Cardiac muscle cell (in vitro differentiated cells and primary cell): ENCODE data around the gene MRPS9. TPM values are rescaled to one million over a fixed set of nuclear protein-coding genes. Genes with fewer than 3 reads are reported as not detected.

Source experiments
- DNase-seq, 2 donors: peaks; one replicate each; pipeline versions ENCODE4 v3.0.0 to v3.0.0-alpha.2; 2010 to 2017; ENCODE audit warnings: low read depth in 1 of 2, low spot score in 1 of 2
- H3K27ac ChIP-seq: fragments of 200-600 bp; sonication (generic); 2 replicates; pipeline ENCODE4 v1.5.1; 2016
- H3K27me3 ChIP-seq: fragments of 200-600 bp; sonication (generic); 2 replicates; pipeline ENCODE4 v1.6.0; 2016; ENCODE audit warnings: control low read depth
- H3K36me3 ChIP-seq: fragments of 200-600 bp; sonication (generic); 2 replicates; pipeline ENCODE4 v1.5.1; 2016; ENCODE audit warnings: control low read depth
- H3K4me1 ChIP-seq: fragments of 200-600 bp; sonication (generic); 2 replicates; pipeline ENCODE4 v1.8.1; 2017; ENCODE audit warnings: low read depth, mild to moderate bottlenecking, mixed run types
- H3K4me3 ChIP-seq: fragments of 200-600 bp; sonication (generic); 2 replicates; pipeline ENCODE4 v1.5.1; 2016; ENCODE audit warnings: mild to moderate bottlenecking
- H3K9me3 ChIP-seq: fragments of 200-600 bp; sonication (generic); 2 replicates; pipeline ENCODE4 v1.5.1; 2017; ENCODE audit warnings: low read depth, mild to moderate bottlenecking, control low read depth
- CTCF ChIP-seq: IDR thresholded peaks from 2 replicates; pipeline ENCODE4 v1.5.1; 2012; ENCODE audit warnings: low read depth, mild to moderate bottlenecking, low read length
- polyA plus RNA-seq: library from polyadenylated mRNA; unstranded; fragments of >200 nt; fragmentation: Nextera tagmentation; extraction: Ambion mirVana; gene quantifications from 2 replicates; pipeline ENCODE4 v1.2.1, GENCODE V29; 2016
- total RNA-seq: library from RNA; depleted of rRNA; stranded (reverse); fragments of >200 nt; gene quantifications from 2 replicates; pipeline ENCODE4 v1.2.3, GENCODE V29; 2016

MRPS9 gene
- total and polyA plus RNA-seq, 2 experiments from 2014 or later = 43.8 to 85.3 TPM

- Histone ChIP-seq H3K27me3 (no peaks in the 10 kb centered on the region), H3K4me1 (no peaks in the 10 kb centered on the region), H3K9me3 (no peaks in the 10 kb centered on the region), H3K36me3 (no peaks in the 10 kb centered on the region), H3K27ac (no peak overlapping the region), H3K4me3 (no peak overlapping the region)
- no peak for TF ChIP-seq CTCF
- no peak for DNase-seq
Measured at GRCh38 chr2:105056245-105056644, 18.4 kb downstream of the MRPS9 start.

GRCh38 chr2:105057005-105057404 is 19.1 kb downstream of the MRPS9 start:
- Histone ChIP-seq H3K4me1 (no peaks in the 10 kb centered on the region), H3K9me3 (no peaks in the 10 kb centered on the region), H3K27ac (no peak overlapping the region), H3K27me3 (no peaks in the 10 kb centered on the region), H3K4me3 (no peak overlapping the region), H3K36me3 (no peaks in the 10 kb centered on the region)
- no peak for DNase-seq
- TF ChIP-seq CTCF = no peak

- DNase-seq = no peak
- H3K9me3 ChIP-seq = no peaks in the 10 kb centered on the region
- no peak overlapping the region for H3K4me3 ChIP-seq
- H3K4me1 ChIP-seq = no peaks in the 10 kb centered on the region
- TF ChIP-seq CTCF = no peak
- peak overlapping the region; percentile 40 for H3K27ac ChIP-seq
- H3K36me3 ChIP-seq = no peaks in the 10 kb centered on the region
- H3K27me3 ChIP-seq = no peaks in the 10 kb centered on the region
Measured at GRCh38 chr2:105061560-105061959, 23.7 kb downstream of the MRPS9 start.

GRCh38 chr2:105062158-105062557 is 24.3 kb downstream of the MRPS9 start:
- TF ChIP-seq CTCF = no peak
- Histone ChIP-seq H3K4me1 (no peaks in the 10 kb centered on the region), H3K36me3 (no peaks in the 10 kb centered on the region), H3K27ac (no peak overlapping the region), H3K27me3 (no peaks in the 10 kb centered on the region), H3K4me3 (no peak overlapping the region), H3K9me3 (no peaks in the 10 kb centered on the region)
- DNase-seq = no peak

GRCh38 chr2:105068387-105068786 is 30.5 kb downstream of the MRPS9 start:
- Histone ChIP-seq H3K27me3 (no peaks in the 10 kb centered on the region), H3K27ac (no peak overlapping the region), H3K4me1 (no peaks in the 10 kb centered on the region), H3K36me3 (no peaks in the 10 kb centered on the region), H3K9me3 (no peaks in the 10 kb centered on the region), H3K4me3 (no peak overlapping the region)
- no peak for DNase-seq
- TF ChIP-seq CTCF = no peak

GRCh38 chr2:105068875-105069274 is 31.0 kb downstream of the MRPS9 start:
- no peak for DNase-seq

More at GRCh38 chr2:105068875-105069274, 31.0 kb downstream of the MRPS9 start:
- Histone ChIP-seq H3K27ac (no peak overlapping the region), H3K36me3 (no peaks in the 10 kb centered on the region), H3K27me3 (no peaks in the 10 kb centered on the region), H3K9me3 (no peaks in the 10 kb centered on the region), H3K4me3 (no peak overlapping the region), H3K4me1 (no peaks in the 10 kb centered on the region)
- no peak for TF ChIP-seq CTCF
